SHP77 (cell line): ENCODE results near the gene EBLN2.

Experiments
- DNase-seq, 2 experiments: peaks; one replicate each; lab custom pipeline; 2025; lab: John Stamatoyannopoulos, UW

The EBLN2 gene

DNA sequence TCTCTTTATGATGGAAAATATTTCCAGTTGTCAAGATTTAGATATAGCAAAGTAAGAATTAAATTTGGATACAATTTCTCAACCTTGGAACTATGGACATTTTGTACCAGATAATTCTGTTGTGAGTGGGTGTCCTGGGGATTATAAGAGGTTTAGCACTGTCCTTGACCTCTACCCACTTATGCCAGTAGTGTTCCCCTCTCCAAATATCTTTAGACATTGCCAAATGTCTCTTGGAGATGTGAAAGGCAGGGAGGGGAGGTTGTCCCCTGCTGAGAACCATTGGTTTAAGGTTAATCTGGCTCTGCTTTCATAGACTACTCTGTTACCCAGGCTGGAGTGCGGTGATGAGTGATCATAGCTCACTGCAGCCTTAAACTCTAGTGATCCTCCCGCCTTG is at the start of gene EBLN2:
Gene EBLN2, plus strand, starts transcription at position 244 of the 400 bp plus-strand sequence. CDS start 423 bp downstream, outside the sequence.
- no peak for DNase-seq

DNA sequence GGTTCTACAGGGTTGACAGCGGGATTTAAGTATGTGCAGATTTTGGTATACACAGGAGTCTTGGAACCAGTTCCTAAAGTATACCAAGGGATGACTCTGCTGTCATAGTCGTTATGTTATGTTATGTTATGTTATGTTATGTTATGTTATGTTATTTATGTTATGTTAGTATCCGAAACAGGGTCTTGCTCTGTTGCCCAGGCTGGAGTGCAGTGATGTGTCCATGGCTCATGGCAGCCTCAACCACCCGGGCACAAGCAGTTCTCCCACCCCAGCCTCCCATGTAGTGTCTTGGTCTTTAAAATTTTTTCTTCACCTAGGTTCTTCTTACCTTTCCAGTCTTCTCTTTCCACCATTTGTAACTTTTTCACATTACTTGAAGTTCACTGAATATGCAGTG is 43.2 kb upstream of the EBLN2 start:
- no peak for DNase-seq

DNA sequence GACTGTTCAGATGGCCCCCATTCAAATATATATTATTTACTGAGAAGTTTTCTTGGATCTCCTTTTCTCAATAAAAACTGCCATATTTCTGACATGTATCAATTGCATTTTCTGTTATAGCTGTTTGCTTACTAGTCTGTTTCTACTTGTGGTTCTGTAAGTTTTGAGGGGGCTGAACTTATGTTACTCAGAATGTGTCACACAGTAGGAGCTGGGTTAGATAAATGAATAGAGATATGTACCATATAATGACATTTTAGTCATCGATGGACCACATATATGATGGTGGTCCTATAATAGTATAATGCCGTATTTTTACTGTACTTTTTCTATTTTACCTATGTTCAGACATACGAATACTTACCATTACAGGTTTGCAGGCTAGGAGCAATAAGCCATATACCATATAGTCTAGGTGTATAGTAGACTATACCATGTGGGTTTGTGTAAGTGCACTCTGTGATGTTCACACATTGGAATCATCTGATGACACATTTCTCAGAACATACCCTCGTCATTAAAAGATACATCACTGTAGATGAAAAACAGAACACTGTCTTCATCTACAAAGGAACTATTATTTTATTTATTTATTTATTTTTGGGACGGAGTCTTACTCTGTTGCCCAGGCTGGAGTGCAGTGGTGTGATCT is 42.5 kb upstream of the EBLN2 start:
- DNase-seq: no peak

DNA sequence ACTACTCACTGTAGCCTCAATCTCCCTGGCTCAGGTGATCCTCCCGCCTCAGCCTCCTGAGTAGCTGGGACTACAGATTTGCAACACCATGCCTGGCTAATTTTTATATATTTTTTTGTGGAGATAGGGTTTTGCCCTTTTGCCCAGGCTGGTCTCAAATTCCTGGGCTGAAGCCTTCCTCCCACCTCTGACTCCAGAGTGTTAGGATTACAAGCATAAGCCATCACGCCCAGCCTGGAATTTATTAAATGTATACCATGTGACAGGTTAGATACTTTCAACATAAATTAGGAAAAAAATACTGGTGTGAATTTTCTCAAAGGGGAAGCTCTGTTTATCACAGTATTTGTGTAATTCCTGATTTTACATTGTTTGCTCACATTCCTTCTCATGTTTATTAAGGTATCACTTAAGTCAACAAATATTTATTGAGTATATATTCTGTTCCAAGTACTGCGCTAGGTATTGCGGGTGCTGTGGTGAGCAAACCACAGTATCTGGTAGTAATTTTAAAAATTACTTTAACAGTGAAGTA is 40.1 kb upstream of the EBLN2 start:
- DNase-seq: no peak

DNA sequence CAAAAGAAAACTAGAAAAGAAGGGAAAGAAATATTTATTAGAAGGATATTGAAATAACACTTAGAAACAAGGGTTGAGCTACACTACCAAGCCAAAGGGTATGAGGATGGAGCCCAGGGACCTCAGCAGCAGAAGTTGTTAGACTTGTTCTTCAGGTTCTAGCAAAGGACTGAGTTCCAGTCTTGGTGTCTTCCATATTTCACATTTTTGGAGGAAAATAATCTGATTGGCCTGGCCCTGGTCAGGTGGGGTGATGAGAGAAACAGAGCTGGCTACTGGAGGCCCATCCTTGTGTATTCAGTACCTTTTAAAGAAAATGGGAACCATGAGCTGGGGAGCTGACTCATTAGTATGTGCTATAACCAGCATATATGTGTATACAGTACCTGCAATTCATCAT is 36.6 kb upstream of the EBLN2 start:
- DNase-seq: no peak

DNA sequence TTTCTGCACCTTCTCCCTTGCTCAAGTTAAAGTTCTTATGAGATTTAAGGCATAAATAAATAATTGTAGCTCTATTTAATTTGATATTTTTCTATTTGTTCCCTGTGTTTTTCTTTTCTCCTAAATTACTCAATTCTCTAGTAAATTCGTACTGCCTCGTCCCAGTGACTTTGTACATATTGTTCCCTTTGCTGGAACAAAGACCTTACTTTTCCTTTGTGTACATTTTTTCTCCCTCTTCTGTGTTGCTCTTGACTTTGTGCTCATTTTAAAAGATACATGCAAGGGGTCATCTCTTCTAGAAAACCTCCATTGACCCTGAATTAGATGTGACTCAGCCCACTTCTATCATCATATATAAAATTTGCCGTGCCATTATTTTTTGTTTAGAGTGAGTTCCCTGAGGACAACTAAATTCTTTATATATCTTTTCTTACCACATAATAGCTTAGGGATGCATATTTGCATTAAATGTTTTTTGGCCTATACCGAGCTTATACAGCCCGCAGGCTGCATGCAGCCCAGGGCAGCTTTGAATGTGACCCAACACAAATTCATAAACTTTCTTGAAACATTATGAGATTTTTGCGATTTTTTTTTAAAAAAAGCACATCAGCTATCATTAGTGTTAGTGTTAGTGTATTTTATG is 35.2 kb upstream of the EBLN2 start:
- DNase-seq: no peak

DNA sequence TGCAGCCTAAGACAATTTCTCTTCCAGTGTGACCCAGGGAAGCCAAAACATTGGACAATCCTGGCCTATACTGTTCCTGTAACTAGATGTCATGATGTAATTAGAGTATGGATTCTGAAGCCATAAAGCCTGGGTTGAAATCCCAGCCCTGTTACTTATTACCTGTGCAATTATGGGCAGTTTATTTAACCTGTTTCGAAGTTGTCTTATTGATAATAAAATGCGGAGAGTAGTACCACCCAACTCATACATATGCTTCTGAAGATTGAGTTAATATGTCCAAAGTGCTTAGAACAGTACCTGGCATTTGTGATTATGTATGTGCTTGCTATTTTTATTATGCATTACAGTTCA is 34.7 kb upstream of the EBLN2 start:
- DNase-seq: no peak

DNA sequence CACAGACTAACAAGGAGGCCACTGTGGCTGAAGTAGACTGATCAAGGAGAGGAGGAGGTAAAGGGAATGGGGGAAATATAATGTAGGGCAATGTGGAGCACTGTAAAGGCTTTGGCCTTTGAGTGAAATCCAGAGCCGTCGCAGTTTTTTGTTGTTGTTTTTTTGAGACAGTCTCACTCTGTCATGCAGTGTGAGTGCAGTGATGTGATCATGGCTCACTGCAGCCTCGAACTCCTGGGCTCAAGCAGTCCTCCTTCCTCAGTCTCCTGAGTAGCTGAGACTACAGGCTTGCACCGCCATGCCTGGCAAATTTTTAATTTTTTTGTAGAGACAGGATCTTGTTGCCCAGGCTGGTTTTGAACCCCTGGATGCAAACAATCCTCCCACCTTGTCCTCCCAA is 32.7 kb upstream of the EBLN2 start:
- DNase-seq: no peak

DNA sequence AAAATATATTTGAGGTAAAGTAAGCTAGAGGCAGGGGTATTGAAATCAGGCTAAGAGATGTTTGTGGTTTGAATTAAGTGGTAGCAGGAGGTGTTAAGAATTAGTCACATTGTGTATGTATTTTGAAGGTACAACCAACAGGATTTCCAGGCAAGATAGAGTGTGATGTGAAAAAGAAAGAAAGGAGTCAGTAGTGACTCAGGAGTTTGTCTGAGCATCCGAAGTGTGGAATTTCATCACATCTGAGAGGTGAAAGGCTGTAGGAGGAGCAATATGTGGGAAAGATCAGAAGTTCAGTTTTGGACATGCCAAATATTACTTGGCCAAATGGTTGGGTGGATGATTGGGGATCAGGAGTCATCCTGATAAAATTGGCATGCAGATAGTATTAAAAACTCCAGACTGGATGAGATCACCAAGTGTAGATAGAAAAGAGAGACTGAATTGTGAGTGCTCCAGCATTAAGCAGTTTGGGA is 32.1 kb upstream of the EBLN2 start:
- DNase-seq: no peak

DNA sequence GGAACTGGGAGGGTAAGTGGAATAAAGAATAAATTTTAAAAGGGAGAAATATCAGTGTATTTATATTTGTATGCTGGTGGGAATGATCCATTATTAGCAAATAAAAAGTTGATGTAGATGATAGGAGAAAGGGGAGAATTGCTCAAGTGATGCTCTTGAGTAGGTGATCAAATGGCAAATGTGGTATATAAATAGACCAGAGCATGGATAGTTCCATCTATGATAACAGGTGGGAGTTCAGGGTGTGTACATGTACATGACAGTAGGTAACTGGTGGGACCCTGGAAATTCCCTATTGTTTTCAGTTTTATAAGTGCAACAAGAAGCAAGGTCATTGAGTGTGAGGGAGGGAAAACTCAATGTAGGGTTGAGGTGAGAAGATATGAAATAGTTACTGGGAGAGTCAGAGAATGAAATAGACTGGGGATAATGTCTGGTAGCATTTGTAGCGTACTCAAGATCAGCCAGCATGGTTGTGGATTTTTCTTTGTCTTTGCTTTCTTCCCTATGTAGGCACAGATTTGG is 31.3 kb upstream of the EBLN2 start:
- DNase-seq: no peak

DNA sequence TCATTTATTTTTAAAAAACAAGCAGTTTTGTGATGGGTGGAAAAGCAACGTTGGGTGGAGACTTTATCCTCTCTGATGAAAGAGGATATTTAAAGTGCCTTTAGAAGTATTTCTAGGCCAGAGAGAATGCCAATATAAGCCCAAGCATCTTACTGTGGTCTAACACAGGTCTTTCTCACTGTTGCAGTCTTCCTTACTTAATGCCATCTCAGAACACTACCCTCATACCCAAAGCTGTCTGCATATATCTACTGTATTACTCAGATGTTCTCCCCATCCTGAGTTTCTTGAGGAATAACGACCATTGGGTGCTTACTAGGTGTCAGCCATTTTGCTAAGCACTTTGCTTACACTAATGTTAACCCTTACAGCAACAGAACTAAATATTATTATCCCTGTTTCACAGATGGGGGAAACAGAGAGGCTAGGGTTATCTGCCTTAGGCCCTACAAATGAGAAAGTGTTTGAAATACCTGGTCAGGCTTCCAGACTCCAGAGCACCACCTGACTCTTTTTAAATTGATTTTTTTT is 29.8 kb upstream of the EBLN2 start:
- no peak for DNase-seq

DNA sequence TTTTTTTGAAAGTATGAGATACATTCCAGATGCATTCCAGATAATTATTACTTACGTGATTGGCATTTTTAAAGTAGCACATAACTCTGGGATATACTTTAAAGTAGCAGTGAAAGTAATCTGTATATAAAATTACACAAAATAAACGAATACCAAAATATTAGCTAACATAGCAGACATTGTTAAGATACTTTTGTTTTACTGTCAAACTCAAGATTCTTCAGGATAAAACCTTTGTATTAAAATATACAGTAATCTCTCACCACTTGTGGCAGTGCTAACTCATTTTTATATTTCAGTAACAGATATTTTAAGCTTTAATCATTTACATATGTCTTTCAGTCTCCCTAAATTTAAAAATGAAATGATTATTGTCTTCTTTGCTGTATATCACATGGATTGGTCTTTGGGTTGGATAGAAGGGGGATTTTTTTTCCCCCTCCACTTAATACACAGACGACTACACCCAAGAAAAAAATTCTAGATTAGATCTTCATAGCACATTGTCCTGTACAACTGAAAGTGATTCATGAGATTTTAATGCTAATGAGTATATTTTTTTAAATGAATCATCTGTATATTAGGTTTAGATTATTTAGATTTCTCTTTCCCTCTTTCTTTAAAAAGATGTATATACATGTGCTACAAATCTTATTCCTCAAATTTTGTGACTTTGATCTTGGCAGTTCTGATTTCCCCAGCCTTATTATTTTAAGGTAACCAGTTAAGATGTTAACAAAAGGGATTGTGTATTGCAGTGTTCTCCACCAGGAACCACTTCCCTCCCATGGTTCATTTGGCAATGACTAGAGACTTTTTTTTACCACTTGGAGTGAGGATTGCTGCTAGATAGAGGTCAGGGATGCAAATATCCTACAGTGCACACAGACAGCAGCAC is 24.5 kb upstream of the EBLN2 start:
- no peak for DNase-seq

DNA sequence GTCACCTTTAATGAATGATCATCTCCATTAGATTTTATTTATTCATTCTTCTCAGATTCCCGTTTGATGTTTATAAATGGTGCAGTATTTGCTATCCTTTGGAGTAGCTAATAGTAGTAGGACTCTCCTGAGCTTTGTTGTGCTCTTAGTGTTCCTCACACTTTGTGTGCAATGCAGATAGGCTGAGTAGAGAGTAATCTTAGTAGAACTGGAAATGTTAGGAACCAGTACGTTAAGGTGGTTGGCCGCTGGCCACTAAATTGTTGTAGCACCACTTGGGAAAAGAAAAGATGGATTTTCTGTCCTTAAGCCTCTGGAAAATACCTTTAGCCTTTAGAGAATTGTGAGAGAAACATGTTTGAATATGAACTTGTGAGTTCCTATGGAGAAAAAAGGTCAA is 19.9 kb upstream of the EBLN2 start:
- no peak for DNase-seq

DNA sequence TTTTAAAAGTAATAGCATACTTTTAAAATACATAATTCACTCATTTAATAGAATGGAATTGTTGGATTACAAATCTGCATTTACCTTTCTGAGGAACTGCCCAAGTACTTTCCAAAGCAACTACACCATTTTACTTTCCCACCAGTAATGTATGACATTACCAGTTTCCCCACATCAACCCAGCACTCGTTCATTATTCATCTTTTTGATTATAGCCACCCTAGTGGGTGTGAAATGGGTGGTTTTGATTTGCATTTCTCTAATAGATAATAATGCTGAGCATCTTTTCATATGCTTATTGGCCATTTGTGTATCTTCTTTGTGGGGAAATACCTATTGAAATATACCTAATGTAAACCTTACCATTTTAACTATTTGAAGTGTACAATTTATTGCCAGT is 18.0 kb upstream of the EBLN2 start:
- DNase-seq: no peak

DNA sequence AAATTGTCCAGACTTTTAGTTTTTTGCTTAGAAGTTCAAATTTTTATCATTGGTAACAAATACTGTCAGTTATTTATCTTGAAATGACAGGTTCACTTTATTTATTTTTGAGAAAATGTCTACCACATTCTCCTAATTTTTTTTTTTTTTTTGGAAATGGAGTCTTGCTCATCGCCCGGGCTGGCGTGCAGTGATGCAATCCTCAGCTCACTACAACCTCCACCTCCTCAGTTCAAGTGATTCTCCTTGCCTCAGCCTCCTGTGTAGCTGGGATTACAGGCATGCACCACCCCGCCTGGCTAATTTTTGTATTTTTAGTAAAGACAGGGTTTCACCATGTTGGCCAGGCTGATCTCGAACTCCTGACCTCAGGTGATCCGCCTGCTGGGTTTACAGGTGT is 16.1 kb upstream of the EBLN2 start:
- no peak for DNase-seq

DNA sequence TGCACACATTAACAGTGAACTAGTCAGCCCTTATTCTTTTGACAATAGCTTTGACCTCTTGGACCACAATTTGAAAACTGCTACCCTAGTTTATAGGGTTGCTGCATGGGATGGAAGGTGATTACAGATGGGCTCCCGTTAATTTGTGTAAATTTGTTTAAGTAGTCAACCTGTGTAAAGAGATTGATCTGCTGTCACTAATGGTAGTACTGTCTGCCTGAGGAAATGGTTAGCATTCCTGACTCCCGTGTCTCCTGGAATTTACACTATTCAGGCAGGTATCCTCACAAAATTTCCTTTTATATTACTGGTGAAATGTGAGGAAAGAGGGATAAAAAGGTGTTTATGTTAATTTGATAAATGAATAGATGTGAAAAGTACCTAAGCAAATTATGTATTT is 15.3 kb upstream of the EBLN2 start:
- DNase-seq: no peak

DNA sequence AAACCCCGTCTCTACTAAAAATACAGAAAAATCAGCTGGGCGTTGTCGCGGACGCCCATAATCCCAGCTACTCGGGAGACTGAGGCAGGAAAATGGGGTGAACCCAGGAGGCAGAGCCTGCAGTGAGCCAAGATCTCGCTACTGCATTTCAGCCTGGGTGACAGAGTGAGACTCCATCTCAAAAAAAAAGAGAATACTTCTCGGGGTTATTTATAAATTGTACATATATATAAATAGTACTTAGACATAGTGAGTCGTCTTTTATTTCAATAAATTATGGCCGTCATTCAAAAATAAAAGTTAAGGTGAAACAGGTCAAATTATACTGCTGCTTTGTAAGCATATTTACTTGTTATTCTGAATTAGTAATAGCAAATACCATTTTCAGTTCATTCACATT is 12.1 kb upstream of the EBLN2 start:
- no peak for DNase-seq

DNA sequence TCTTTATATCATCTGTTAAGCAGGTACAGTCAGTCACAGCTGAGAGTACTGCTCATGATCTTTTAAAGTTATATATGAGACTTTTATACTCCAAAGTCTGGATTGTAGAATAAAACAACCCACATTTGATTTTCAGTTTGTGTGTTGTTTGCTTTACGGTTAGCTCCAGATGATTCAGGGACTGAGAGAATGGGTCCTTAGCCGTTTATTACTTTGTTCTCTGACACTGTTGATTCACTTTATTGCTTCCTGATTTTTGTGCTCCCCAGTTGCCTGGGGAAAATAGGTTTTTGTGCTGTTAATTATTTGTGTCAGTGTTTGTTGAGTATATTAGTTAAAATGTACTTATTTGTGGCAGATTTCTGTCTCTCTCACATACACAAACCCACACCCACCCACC is 8.6 kb upstream of the EBLN2 start:
- DNase-seq: peak in 1 of 2 experiments; percentile 3

DNA sequence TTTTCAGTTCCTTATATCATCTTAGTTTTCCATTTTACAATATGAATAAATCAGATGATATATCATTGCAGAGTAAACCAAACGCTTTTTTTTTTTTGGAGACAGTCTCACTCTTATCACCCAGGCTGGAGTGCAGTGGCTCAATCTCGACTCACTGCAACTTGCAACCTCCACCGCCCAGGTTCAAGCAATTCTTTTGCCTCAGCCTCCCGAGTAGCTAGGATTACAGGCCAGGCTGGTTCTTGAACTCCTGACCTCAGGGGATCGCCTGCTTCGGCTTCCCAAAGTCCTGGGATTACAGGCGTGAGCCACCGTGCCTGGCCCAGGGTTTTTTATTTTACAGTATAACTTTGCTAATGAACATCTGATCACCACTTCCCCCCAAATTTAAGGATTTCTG is 5.9 kb upstream of the EBLN2 start:
- DNase-seq: no peak

DNA sequence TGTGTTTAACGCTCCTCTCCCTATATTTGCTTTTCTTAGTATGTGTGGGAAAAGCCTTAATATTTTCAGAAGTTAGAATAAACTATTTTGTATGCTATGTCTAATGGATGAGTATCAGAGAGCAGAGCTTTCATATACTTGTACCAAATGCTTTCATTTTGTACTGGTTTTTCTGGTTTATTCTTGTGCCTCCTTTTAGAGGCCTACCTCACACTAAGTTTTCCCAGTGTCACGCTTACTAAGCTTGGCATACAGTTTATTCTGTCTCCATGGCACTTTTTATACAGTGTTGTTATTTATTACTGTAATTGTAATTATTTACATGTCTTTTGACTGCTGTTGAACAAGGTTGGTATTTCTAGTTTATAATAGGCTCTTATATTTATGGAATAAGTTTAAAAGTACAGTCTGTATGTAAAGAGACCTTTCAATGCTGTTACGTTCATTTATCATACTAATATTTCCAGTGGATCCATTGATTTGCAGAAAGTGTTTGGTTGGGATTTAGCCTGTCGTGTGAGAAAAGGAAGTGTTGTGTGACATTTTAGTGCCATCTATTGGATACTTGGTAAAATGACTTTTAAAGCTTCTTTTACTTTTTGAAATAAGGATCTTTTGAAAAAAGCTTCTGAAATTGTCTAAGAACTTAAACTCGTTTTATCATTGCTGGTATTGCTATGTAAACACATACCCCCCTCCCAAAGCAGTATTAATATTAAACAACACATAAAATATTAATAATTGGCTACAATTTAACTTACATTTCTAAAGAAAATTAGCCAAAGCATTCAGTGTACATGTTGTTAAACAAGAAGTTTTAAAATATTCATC is 5.2 kb upstream of the EBLN2 start:
- DNase-seq: peak in 1 of 2 experiments; percentile 23

DNA sequence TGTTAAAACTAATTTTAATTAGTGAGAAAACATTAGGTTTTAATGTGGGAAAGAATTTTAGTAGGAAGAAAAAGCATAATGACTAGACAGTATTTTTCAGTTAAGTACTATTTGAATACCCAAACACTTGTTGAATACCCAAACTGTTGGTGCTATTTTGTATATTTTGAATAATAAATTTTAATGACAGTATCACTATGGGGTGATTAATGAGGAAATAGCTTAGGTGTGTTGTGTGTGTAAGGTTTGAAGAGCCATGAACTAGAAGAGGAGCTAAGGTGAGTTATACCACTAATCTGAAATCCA is 4.7 kb upstream of the EBLN2 start:
- DNase-seq: no peak
